DMS79 (cell line): ENCODE measurements around the gene GRK5.

Experiments
- DNase-seq: peaks from one replicate; lab custom pipeline; 2025; lab: John Stamatoyannopoulos, UW

Gene GRK5

GRCh38 chr10:119379466-119380071, 172.2 kb downstream of the GRK5 start:
- no peak for DNase-seq

- no peak for DNase-seq
These were observed 175.9 kb downstream of the GRK5 start for GRCh38 chr10:119383174-119383856.

- DNase-seq, result no peak
These were observed 176.8 kb downstream of the GRK5 start for GRCh38 chr10:119384127-119384526.

GRCh38 chr10:119386666-119387065, 179.3 kb downstream of the GRK5 start:
- no peak for DNase-seq

GRCh38 chr10:119388849-119389345, 181.5 kb downstream of the GRK5 start:
- no peak for DNase-seq

- DNase-seq, result no peak
These were observed 184.3 kb downstream of the GRK5 start for GRCh38 chr10:119391440-119392251.

GRCh38 chr10:119393019-119393418, 185.6 kb downstream of the GRK5 start:
- DNase-seq, result no peak

- no peak for DNase-seq
These were observed 186.1 kb downstream of the GRK5 start for GRCh38 chr10:119393421-119393820.

- no peak for DNase-seq
These were observed 186.5 kb downstream of the GRK5 start for GRCh38 chr10:119393845-119394244.

- DNase-seq, result no peak
These were observed 187.4 kb downstream of the GRK5 start for GRCh38 chr10:119394657-119395279.

- no peak for DNase-seq
These were observed 188.1 kb downstream of the GRK5 start for GRCh38 chr10:119395280-119396007.

GRCh38 chr10:119396008-119396708, 188.8 kb downstream of the GRK5 start:
- DNase-seq, result no peak

GRCh38 chr10:119396709-119397071, 189.3 kb downstream of the GRK5 start:
- no peak for DNase-seq

GRCh38 chr10:119397416-119397815, 190.0 kb downstream of the GRK5 start:
- DNase-seq, result no peak

- no peak for DNase-seq
These were observed 191.6 kb downstream of the GRK5 start for GRCh38 chr10:119398996-119399395.

GRCh38 chr10:119399466-119399865, 192.1 kb downstream of the GRK5 start:
- no peak for DNase-seq

GRCh38 chr10:119401671-119402395, 194.5 kb downstream of the GRK5 start:
- no peak for DNase-seq

GRCh38 chr10:119403921-119404320, 196.6 kb downstream of the GRK5 start:
- DNase-seq, result no peak

GRCh38 chr10:119404719-119405519, 197.5 kb downstream of the GRK5 start:
- DNase-seq, result no peak

GRCh38 chr10:119405520-119405807, 198.1 kb downstream of the GRK5 start:
- no peak for DNase-seq
